K562 (cell line): ENCODE measurements around the gene EXOSC2. TPM values are rescaled to one million over a fixed set of nuclear protein-coding genes. Genes with fewer than 3 reads are reported as not detected.
A peak's percentile ranks its signal among the peaks of the same experiment; 100 is the strongest.

Experiments used
- CREBBP ChIP-seq: IDR thresholded peaks from one replicate; pipeline ENCODE4 v1.6.1; 2012; ENCODE audit warnings: low read depth, mild to moderate bottlenecking, control low read depth, inconsistent platforms, low read length
- KDM5B ChIP-seq: fragments of 200-600 bp; sonication (generic); IDR thresholded peaks from 2 replicates; pipeline ENCODE4 v1.6.1; 2012; ENCODE audit warnings: low read depth, mild to moderate bottlenecking, moderate library complexity, low read length, control low read depth, inconsistent platforms; ENCODE audit not compliant: insufficient replicate concordance
- PHB ChIP-seq: fragments of 250-450 bp; sonication (Bioruptor Pico); IDR thresholded peaks from 2 replicates; pipeline ENCODE4 v1.5.0; 2021
- RNF2 ChIP-seq: sonication (generic); IDR thresholded peaks from 2 replicates; pipeline ENCODE4 v1.6.1; 2016
- TAL1 ChIP-seq: fragments of 450-650 bp; IDR thresholded peaks from 2 replicates; pipeline ENCODE4 v1.6.1; 2016; ENCODE audit warnings: mild to moderate bottlenecking
- ZBTB17 ChIP-seq: fragments of 450-650 bp; formaldehyde crosslinking; IDR thresholded peaks from 2 replicates; pipeline ENCODE4 v1.4.0; 2020; ENCODE audit warnings: mild to moderate bottlenecking
- polyA plus RNA-seq, 8 experiments: library from polyadenylated mRNA; depleted of rRNA in 4 of 8; stranded (reverse) in 5 of 8; unstranded in 3 of 8; fragments of >200 nt; fragmentation: Nextera tagmentation in 2 of 8; fragmentation: Illumina TruSeq in 1 of 8; extraction: Ambion mirVana in 2 of 8; extraction: Trizol in 1 of 8; gene quantifications; 2 replicates each; pipeline versions ENCODE4 v1.2.1 to v1.2.3, GENCODE V29; 2011 to 2014; ENCODE audit warnings: inconsistent platforms in 1 of 8, missing spikeins in 1 of 8
- total RNA-seq, 7 experiments: library from RNA; depleted of rRNA in 6 of 7; stranded (reverse); fragments of >200 nt in 6 of 7; fragmentation: Illumina TruSeq in 2 of 7; extraction: Trizol in 2 of 7; gene quantifications; 2 replicates each; pipeline versions ENCODE4 v1.2.1 to v1.2.3, GENCODE V29; 2011 to 2021; ENCODE audit warnings: low replicate concordance in 1 of 7
- TF ChIP-seq, protein P1 (sequence below): fragments of 200-800 bp; sonication (Bioruptor generic); IDR thresholded peaks from 2 replicates; pipeline ENCODE4 v1.6.1; 2016; ENCODE audit warnings: missing genetic modification characterization, missing compliant biosample characterization
- TF ChIP-seq, protein P2 (sequence below): fragments of 450-650 bp; formaldehyde crosslinking; IDR thresholded peaks from 2 replicates; pipeline ENCODE4 v1.4.0; 2020; ENCODE audit warnings: mild to moderate bottlenecking, moderate library complexity
- TF ChIP-seq, protein P3 (sequence below): conservative IDR thresholded peaks from 2 replicates; pipeline ENCODE4 v1.6.1; 2011; ENCODE audit warnings: low read depth, mild to moderate bottlenecking, low read length; ENCODE audit not compliant: control insufficient read depth
- TF ChIP-seq, protein P4 (sequence below), 2 experiments: IDR thresholded peaks in 1 of 2; conservative IDR thresholded peaks in 1 of 2; 2 replicates each; pipeline ENCODE4 v1.6.1; 2016; ENCODE audit warnings: low read depth in 2 of 2, mild to moderate bottlenecking in 1 of 2, missing compliant biosample characterization in 1 of 2, missing genetic modification characterization in 1 of 2, moderate library complexity in 1 of 2
- TF ChIP-seq, protein P5 (sequence below): fragments of 250-450 bp; sonication (Bioruptor Pico); IDR thresholded peaks from 2 replicates; pipeline ENCODE4 v1.4.0; 2020; ENCODE audit warnings: mild to moderate bottlenecking, moderate library complexity

Gene EXOSC2
- total and polyA plus RNA-seq, 9 of the 15 experiments (the other 6 are each of a cell fraction or from before 2014, with no cell fraction given): 46.0 to 101 (median 77.6) TPM

DNA sequence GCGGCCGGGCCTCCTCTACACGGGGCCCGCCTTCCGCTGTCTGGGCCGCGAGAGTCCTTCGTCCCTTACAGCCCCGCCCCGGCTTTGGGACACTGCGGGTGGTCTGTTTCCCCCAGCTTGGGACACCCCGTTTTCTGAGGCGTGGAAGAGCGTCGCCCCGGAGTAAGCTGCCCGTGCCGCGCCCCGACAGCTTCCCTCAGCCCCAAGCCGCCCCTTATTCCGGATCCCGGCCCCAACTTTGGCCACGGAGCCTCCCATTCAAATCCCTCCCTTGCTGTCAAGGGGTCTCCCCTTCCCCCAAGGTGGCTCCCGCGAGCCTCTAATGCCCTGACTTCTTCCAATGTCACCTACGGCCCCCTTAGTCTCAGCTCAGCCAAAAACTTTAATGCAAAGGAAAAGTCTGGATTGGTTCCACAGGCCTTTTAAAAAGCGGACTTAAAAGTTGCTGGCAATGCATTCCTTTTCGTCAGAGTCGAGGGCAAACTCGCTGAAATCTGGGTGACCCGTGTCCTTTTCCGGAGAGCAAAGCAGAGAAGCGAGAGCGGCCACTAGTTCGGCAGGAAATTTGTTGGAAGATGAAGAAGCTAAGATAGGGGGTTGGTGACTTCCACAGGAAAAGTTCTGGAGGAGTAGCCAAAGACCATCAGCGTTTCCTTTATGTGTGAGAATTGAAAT is 19.8 kb downstream of the EXOSC2 start (continued):
- TF ChIP-seq, protein P1, sequence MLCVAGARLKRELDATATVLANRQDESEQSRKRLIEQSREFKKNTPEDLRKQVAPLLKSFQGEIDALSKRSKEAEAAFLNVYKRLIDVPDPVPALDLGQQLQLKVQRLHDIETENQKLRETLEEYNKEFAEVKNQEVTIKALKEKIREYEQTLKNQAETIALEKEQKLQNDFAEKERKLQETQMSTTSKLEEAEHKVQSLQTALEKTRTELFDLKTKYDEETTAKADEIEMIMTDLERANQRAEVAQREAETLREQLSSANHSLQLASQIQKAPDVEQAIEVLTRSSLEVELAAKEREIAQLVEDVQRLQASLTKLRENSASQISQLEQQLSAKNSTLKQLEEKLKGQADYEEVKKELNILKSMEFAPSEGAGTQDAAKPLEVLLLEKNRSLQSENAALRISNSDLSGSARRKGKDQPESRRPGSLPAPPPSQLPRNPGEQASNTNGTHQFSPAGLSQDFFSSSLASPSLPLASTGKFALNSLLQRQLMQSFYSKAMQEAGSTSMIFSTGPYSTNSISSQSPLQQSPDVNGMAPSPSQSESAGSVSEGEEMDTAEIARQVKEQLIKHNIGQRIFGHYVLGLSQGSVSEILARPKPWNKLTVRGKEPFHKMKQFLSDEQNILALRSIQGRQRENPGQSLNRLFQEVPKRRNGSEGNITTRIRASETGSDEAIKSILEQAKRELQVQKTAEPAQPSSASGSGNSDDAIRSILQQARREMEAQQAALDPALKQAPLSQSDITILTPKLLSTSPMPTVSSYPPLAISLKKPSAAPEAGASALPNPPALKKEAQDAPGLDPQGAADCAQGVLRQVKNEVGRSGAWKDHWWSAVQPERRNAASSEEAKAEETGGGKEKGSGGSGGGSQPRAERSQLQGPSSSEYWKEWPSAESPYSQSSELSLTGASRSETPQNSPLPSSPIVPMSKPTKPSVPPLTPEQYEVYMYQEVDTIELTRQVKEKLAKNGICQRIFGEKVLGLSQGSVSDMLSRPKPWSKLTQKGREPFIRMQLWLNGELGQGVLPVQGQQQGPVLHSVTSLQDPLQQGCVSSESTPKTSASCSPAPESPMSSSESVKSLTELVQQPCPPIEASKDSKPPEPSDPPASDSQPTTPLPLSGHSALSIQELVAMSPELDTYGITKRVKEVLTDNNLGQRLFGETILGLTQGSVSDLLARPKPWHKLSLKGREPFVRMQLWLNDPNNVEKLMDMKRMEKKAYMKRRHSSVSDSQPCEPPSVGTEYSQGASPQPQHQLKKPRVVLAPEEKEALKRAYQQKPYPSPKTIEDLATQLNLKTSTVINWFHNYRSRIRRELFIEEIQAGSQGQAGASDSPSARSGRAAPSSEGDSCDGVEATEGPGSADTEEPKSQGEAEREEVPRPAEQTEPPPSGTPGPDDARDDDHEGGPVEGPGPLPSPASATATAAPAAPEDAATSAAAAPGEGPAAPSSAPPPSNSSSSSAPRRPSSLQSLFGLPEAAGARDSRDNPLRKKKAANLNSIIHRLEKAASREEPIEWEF: no peak
- TF ChIP-seq, protein P2, sequence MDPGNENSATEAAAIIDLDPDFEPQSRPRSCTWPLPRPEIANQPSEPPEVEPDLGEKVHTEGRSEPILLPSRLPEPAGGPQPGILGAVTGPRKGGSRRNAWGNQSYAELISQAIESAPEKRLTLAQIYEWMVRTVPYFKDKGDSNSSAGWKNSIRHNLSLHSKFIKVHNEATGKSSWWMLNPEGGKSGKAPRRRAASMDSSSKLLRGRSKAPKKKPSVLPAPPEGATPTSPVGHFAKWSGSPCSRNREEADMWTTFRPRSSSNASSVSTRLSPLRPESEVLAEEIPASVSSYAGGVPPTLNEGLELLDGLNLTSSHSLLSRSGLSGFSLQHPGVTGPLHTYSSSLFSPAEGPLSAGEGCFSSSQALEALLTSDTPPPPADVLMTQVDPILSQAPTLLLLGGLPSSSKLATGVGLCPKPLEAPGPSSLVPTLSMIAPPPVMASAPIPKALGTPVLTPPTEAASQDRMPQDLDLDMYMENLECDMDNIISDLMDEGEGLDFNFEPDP (CRISPR knock-in tag): no peak
- TF ChIP-seq, protein P3, sequence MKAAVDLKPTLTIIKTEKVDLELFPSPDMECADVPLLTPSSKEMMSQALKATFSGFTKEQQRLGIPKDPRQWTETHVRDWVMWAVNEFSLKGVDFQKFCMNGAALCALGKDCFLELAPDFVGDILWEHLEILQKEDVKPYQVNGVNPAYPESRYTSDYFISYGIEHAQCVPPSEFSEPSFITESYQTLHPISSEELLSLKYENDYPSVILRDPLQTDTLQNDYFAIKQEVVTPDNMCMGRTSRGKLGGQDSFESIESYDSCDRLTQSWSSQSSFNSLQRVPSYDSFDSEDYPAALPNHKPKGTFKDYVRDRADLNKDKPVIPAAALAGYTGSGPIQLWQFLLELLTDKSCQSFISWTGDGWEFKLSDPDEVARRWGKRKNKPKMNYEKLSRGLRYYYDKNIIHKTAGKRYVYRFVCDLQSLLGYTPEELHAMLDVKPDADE: no peak
- TF ChIP-seq KDM5B (peak; percentile 3), CREBBP (no peak), TAL1 (no peak), RNF2 (no peak), ZBTB17 (no peak), PHB (no peak)
- TF ChIP-seq, protein P4, sequence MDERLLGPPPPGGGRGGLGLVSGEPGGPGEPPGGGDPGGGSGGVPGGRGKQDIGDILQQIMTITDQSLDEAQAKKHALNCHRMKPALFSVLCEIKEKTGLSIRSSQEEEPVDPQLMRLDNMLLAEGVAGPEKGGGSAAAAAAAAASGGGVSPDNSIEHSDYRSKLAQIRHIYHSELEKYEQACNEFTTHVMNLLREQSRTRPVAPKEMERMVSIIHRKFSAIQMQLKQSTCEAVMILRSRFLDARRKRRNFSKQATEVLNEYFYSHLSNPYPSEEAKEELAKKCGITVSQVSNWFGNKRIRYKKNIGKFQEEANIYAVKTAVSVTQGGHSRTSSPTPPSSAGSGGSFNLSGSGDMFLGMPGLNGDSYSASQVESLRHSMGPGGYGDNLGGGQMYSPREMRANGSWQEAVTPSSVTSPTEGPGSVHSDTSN (CRISPR knock-in tag; IDR thresholded peaks at IDR 0.05; ENCODE audit: low read depth): no peak
- TF ChIP-seq, protein P4 (tag; conservative IDR thresholded peaks at IDR 0.05; ENCODE audit: low read depth): no peak
- TF ChIP-seq, protein P5, sequence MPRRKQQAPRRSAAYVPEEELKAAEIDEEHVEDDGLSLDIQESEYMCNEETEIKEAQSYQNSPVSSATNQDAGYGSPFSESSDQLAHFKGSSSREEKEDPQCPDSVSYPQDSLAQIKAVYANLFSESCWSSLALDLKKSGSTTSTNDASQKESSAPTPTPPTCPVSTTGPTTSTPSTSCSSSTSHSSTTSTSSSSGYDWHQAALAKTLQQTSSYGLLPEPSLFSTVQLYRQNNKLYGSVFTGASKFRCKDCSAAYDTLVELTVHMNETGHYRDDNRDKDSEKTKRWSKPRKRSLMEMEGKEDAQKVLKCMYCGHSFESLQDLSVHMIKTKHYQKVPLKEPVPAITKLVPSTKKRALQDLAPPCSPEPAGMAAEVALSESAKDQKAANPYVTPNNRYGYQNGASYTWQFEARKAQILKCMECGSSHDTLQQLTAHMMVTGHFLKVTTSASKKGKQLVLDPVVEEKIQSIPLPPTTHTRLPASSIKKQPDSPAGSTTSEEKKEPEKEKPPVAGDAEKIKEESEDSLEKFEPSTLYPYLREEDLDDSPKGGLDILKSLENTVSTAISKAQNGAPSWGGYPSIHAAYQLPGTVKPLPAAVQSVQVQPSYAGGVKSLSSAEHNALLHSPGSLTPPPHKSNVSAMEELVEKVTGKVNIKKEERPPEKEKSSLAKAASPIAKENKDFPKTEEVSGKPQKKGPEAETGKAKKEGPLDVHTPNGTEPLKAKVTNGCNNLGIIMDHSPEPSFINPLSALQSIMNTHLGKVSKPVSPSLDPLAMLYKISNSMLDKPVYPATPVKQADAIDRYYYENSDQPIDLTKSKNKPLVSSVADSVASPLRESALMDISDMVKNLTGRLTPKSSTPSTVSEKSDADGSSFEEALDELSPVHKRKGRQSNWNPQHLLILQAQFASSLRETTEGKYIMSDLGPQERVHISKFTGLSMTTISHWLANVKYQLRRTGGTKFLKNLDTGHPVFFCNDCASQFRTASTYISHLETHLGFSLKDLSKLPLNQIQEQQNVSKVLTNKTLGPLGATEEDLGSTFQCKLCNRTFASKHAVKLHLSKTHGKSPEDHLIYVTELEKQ (CRISPR knock-in tag): no peak
